HFF-Myc (cell line): ENCODE data around the gene XPO4.
"Not testable (repeated sequence)": the region's sequence is repeated elsewhere in the genome, so short reads cannot be mapped to it uniquely, and the experiment has no call there.

Experiments
- DNase-seq: peaks from one replicate; pipeline ENCODE4 v3.0.0-alpha.2; 2011; ENCODE audit warnings: low read depth; ENCODE audit errors: extremely low read depth
- H3K4me3 ChIP-seq: replicated peaks from 2 replicates; pipeline ENCODE4 v1.5.1; 2011; ENCODE audit warnings: low read depth, mild to moderate bottlenecking, control low read depth, low read length
- TF ChIP-seq, protein P1 (sequence below): IDR thresholded peaks from 2 replicates; pipeline ENCODE4 v1.5.1; 2012; ENCODE audit warnings: mild to moderate bottlenecking, low read depth, low read length, control low read depth; ENCODE audit errors: missing control alignments

XPO4 gene

GRCh38 chr13:20927596-20928257 is 25.2 kb upstream of the XPO4 start:
- no peak overlapping the region for H3K4me3 ChIP-seq
- DNase-seq = no peak
- TF ChIP-seq, protein P1, sequence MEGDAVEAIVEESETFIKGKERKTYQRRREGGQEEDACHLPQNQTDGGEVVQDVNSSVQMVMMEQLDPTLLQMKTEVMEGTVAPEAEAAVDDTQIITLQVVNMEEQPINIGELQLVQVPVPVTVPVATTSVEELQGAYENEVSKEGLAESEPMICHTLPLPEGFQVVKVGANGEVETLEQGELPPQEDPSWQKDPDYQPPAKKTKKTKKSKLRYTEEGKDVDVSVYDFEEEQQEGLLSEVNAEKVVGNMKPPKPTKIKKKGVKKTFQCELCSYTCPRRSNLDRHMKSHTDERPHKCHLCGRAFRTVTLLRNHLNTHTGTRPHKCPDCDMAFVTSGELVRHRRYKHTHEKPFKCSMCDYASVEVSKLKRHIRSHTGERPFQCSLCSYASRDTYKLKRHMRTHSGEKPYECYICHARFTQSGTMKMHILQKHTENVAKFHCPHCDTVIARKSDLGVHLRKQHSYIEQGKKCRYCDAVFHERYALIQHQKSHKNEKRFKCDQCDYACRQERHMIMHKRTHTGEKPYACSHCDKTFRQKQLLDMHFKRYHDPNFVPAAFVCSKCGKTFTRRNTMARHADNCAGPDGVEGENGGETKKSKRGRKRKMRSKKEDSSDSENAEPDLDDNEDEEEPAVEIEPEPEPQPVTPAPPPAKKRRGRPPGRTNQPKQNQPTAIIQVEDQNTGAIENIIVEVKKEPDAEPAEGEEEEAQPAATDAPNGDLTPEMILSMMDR = no peak

GRCh38 chr13:20925395-20925790 is 22.8 kb upstream of the XPO4 start:
- DNase-seq, H3K4me3 ChIP-seq: not testable (repeated sequence)

GRCh38 chr13:20924758-20925394 is 22.3 kb upstream of the XPO4 start:
- TF ChIP-seq, protein P1 = peak; percentile 87
- DNase-seq = peak; percentile 65
- H3K4me3 ChIP-seq = no peak overlapping the region

DNA sequence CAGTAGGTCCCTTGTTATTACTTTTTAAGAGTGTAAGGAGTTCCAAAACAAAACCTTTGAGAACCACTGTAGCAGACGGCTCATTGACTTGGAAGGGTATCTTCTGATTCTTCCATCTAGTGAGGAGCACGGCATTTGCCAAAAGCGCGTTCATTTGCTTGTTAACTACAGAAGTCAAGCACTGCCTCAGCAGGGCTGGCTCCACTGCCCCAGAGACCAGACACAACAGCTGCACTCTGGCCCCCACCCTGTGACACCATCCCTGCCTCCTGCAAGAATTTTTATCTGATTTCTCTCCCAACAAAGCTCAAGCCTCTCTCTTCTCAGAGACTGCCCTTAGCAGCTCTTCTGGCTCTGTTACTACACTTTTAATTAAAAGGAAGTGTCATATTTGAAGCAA is 20.7 kb upstream of the XPO4 start:
- TF ChIP-seq, protein P1 = no peak
- no peak overlapping the region for H3K4me3 ChIP-seq
- no peak for DNase-seq

DNA sequence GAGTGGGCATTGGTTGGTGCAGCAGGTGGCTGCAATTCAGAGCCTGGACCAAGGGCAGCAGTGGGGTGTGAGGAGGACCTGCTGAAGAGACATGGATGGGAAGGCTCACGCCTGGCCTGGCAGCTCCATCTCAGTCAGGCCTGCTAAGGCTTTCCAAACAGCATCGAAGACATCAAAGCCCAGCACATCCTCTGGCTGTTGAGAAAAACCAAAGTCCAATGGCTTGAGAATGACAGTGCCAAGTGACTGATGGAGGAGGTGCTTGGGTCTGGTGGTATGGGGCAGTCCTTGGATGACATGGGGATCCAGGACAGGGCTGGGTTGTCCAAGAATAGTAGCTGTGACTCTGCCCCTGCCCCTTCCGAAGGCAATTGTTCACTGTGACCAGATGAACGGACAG is 19.0 kb upstream of the XPO4 start:
- TF ChIP-seq, protein P1 = no peak
- H3K4me3 ChIP-seq = no peak overlapping the region
- DNase-seq = no peak

- not testable (repeated sequence) for H3K4me3 ChIP-seq, DNase-seq
Measured at GRCh38 chr13:20915676-20916075, 13.1 kb upstream of the XPO4 start.

DNA sequence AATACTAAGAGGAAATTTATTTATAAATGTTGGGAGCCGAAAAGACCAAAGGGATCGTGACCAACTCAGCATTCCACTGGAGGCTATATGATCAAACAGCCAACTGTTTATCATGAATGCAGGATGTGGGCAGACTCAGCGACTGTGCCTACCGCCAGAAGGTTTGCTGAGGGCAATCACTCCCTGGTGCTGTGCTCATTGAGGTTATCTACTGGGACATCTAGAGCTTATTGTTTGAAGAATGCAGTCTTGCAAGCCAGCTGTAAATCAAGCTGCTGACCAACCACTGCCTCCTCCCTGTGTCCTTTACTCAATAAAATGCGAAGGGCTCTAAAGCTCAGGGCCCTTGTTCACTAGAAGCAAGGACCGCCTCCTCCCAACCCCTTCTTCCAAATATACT is 8.5 kb upstream of the XPO4 start:
- no peak overlapping the region for H3K4me3 ChIP-seq
- DNase-seq = no peak
- TF ChIP-seq, protein P1 = no peak
